H9 (cell line): ENCODE results near the gene MPZL1. TPM values are rescaled to one million over a fixed set of nuclear protein-coding genes. Genes with fewer than 3 reads are reported as not detected.

Experiments used
- DNase-seq: peaks from one replicate; pipeline ENCODE4 v3.0.0-alpha.2; 2017
- H2AFZ ChIP-seq: one replicate; pipeline ENCODE4 v1.6.1; 2013; ENCODE audit warnings: mild to moderate bottlenecking, low read length, control low read depth, moderate library complexity
- H2AK5ac ChIP-seq: 2 replicates; pipeline ENCODE4 v1.6.1; 2013; ENCODE audit warnings: low read length, control low read depth, mixed read lengths; ENCODE audit not compliant: insufficient read length
- H2BK120ac ChIP-seq: one replicate; pipeline ENCODE4 v1.6.1; 2013; ENCODE audit warnings: low read depth, mild to moderate bottlenecking, low read length, control low read depth, inconsistent platforms; ENCODE audit not compliant: poor library complexity, severe bottlenecking
- H2BK12ac ChIP-seq: 2 replicates; pipeline ENCODE4 v1.6.1; 2013; ENCODE audit warnings: low read length, control low read depth, mixed read lengths, low read depth; ENCODE audit not compliant: insufficient read length
- H2BK15ac ChIP-seq: 2 replicates; pipeline ENCODE4 v1.6.1; 2013; ENCODE audit warnings: low read depth, low read length, control low read depth
- H2BK20ac ChIP-seq: one replicate; pipeline ENCODE4 v1.6.1; 2013; ENCODE audit warnings: low read depth, mild to moderate bottlenecking, low read length, control low read depth, inconsistent platforms; ENCODE audit not compliant: poor library complexity, severe bottlenecking
- H2BK5ac ChIP-seq: 2 replicates; pipeline ENCODE4 v1.6.1; 2013; ENCODE audit warnings: low read length, control low read depth, mixed read lengths; ENCODE audit not compliant: insufficient read length
- H3K14ac ChIP-seq: 2 replicates; pipeline ENCODE4 v1.6.1; 2013; ENCODE audit warnings: low read length, control low read depth; ENCODE audit not compliant: insufficient read depth
- H3K18ac ChIP-seq: 2 replicates; pipeline ENCODE4 v1.6.1; 2013; ENCODE audit warnings: low read depth, mild to moderate bottlenecking, mixed read lengths, low read length, control low read depth; ENCODE audit not compliant: insufficient read length
- H3K23ac ChIP-seq: 2 replicates; pipeline ENCODE4 v1.6.1; 2013; ENCODE audit warnings: low read length, control low read depth, mixed read lengths, low read depth; ENCODE audit not compliant: insufficient read length
- H3K23me2 ChIP-seq: 2 replicates; pipeline ENCODE4 v1.6.1; 2013; ENCODE audit warnings: low read depth, mild to moderate bottlenecking, mixed read lengths, low read length, control low read depth; ENCODE audit not compliant: insufficient read length, poor library complexity, severe bottlenecking
- H3K27ac ChIP-seq: 2 replicates; pipeline ENCODE4 v1.5.1; 2013; ENCODE audit warnings: low read length, control low read depth, mixed read lengths, low read depth; ENCODE audit not compliant: insufficient read length
- H3K27me3 ChIP-seq: 2 replicates; pipeline ENCODE4 v1.6.1; 2013; ENCODE audit warnings: low read length, control low read depth, inconsistent platforms; ENCODE audit not compliant: insufficient read depth
- H3K4ac ChIP-seq: 2 replicates; pipeline ENCODE4 v1.6.1; 2013; ENCODE audit warnings: low read depth, mild to moderate bottlenecking, control low read depth, inconsistent platforms, low read length, moderate library complexity
- H3K4me1 ChIP-seq: 2 replicates; pipeline ENCODE4 v1.6.1; 2013; ENCODE audit warnings: low read length, control low read depth, inconsistent platforms; ENCODE audit not compliant: insufficient read depth
- H3K4me2 ChIP-seq: 2 replicates; pipeline ENCODE4 v1.6.1; 2013; ENCODE audit warnings: low read length, control low read depth, mixed read lengths; ENCODE audit not compliant: insufficient read length, insufficient read depth
- H3K56ac ChIP-seq: 2 replicates; pipeline ENCODE4 v1.6.1; 2013; ENCODE audit warnings: low read depth, mild to moderate bottlenecking, mixed read lengths, low read length, control low read depth; ENCODE audit not compliant: insufficient read length
- H3K79me1 ChIP-seq: 2 replicates; pipeline ENCODE4 v1.6.1; 2013; ENCODE audit warnings: low read depth, mild to moderate bottlenecking, moderate library complexity, low read length, control low read depth, inconsistent platforms; ENCODE audit not compliant: insufficient read depth, poor library complexity, severe bottlenecking
- H3K79me2 ChIP-seq: 2 replicates; pipeline ENCODE4 v1.6.1; 2013; ENCODE audit warnings: low read length, control low read depth, inconsistent platforms; ENCODE audit not compliant: insufficient read depth
- H3K9ac ChIP-seq: 2 replicates; pipeline ENCODE4 v1.6.1; 2013; ENCODE audit warnings: low read length, control low read depth, mixed read lengths; ENCODE audit not compliant: insufficient read length; ENCODE audit errors: extremely low read depth
- H3K9me3 ChIP-seq: one replicate; pipeline ENCODE4 v1.6.1; 2013; ENCODE audit warnings: low read depth, low read length, inconsistent platforms; ENCODE audit not compliant: control insufficient read depth
- H3T11ph ChIP-seq: one replicate; pipeline ENCODE4 v1.6.1; 2013; ENCODE audit warnings: mild to moderate bottlenecking, low read length, control low read depth, inconsistent platforms
- H4K20me1 ChIP-seq: one replicate; pipeline ENCODE4 v1.6.1; 2013; ENCODE audit not compliant: control insufficient read depth, insufficient read length, insufficient read depth
- H4K5ac ChIP-seq: 2 replicates; pipeline ENCODE4 v1.6.1; 2013; ENCODE audit warnings: low read depth, mild to moderate bottlenecking, mixed read lengths, low read length, control low read depth; ENCODE audit not compliant: insufficient read length
- H4K8ac ChIP-seq: replicated peaks from 2 replicates; pipeline ENCODE4 v1.6.1; 2013; ENCODE audit warnings: low read length, control low read depth, mixed read lengths, low read depth; ENCODE audit not compliant: insufficient read length
- H4K91ac ChIP-seq: 2 replicates; pipeline ENCODE4 v1.6.1; 2013; ENCODE audit warnings: low read depth, mild to moderate bottlenecking, moderate library complexity, mixed read lengths, low read length, control low read depth; ENCODE audit not compliant: insufficient read length
- H3K27ac Mint-ChIP-seq, 3 experiments: 2 replicates in 2 of 3; 3 replicates in 1 of 3; pipeline ENCODE4 v1.8.0; 2020 to 2021; ENCODE audit warnings: mixed read lengths in 3 of 3, mild to moderate bottlenecking in 1 of 3, moderate library complexity in 1 of 3
- H3K27me3 Mint-ChIP-seq: 2 replicates; pipeline ENCODE4 v1.8.0; 2021; ENCODE audit warnings: low read depth, mild to moderate bottlenecking, moderate library complexity, mixed read lengths
- H3K36me3 Mint-ChIP-seq, 3 experiments: 2 replicates in 2 of 3; 3 replicates in 1 of 3; pipeline ENCODE4 v1.8.0; 2020 to 2021; ENCODE audit warnings: low read depth in 3 of 3, mixed read lengths in 3 of 3; ENCODE audit not compliant: insufficient read depth in 1 of 3
- H3K4me1 Mint-ChIP-seq, 2 experiments: 2 replicates each; pipeline ENCODE4 v1.8.0; 2020; ENCODE audit warnings: mixed read lengths in 2 of 2
- H3K4me3 Mint-ChIP-seq, 2 experiments: 2 replicates in 1 of 2; 3 replicates in 1 of 2; pipeline ENCODE4 v1.8.0; 2020 to 2021; ENCODE audit warnings: mild to moderate bottlenecking in 2 of 2, mixed read lengths in 2 of 2, moderate library complexity in 1 of 2
- H3K9me3 Mint-ChIP-seq, 2 experiments: 2 replicates in 1 of 2; 3 replicates in 1 of 2; pipeline ENCODE4 v1.8.0; 2020; ENCODE audit warnings: mild to moderate bottlenecking in 2 of 2, mixed read lengths in 2 of 2, moderate library complexity in 1 of 2
- CTCF ChIP-seq: fragments of 200-600 bp; sonication (generic); conservative IDR thresholded peaks from 3 replicates; pipeline ENCODE4 v1.8.0; 2021; ENCODE audit warnings: antibody characterized with exemption, mild to moderate bottlenecking
- WGBS: extraction: QIAGEN DNeasy Blood & Tissue Kit; methylation state at CpG from one replicate; pipeline ENCODE4 v1.1.7; 2013; ENCODE audit warnings: missing lambda C conversion rate, low lambda C conversion rate, mixed read lengths; ENCODE audit not compliant: insufficient read length; ENCODE audit errors: extremely low coverage; 5-methylcytosine and 5-hydroxymethylcytosine counted together
- total RNA-seq: library from RNA; stranded (reverse); gene quantifications from 2 replicates; pipeline ENCODE4 v1.2.1, GENCODE V29; 2021

Gene MPZL1
- total RNA-seq, 1 experiment from 2014 or later: 60.7 TPM

- Histone ChIP-seq H3K23ac (no peak overlapping the region), H4K91ac (no peak overlapping the region), H2BK20ac (no peak overlapping the region), H3K4me1 (no peaks in the 10 kb centered on the region), H3K4ac (no peak overlapping the region), H3K27ac (no peak overlapping the region), H3K56ac (no peak overlapping the region), H3K18ac (no peak overlapping the region), H2BK15ac (no peak overlapping the region), H3K14ac (no peak overlapping the region), H3K27me3 (no peaks in the 10 kb centered on the region), H2BK5ac (no peak overlapping the region), H3K9ac (no peak overlapping the region), H4K20me1 (no peaks in the 10 kb centered on the region), H2AFZ (no peak overlapping the region), H4K8ac (no peak overlapping the region), H2BK120ac (no peak overlapping the region), H2BK12ac (no peak overlapping the region), H3K9me3 (no peaks in the 10 kb centered on the region), H3K79me1 (no peaks in the 10 kb centered on the region), H3K23me2 (no peaks in the 10 kb centered on the region), H3K79me2 (no peaks in the 10 kb centered on the region), H2AK5ac (no peak overlapping the region), H3T11ph (no peak overlapping the region), H3K4me2 (no peak overlapping the region), H4K5ac (no peak overlapping the region)
- no CpG with 5 or more reads among the region's 3 CpGs for WGBS
- Mint-ChIP-seq H3K27ac (no peak overlapping the region), H3K9me3 (no peaks in the 10 kb centered on the region), H3K4me3 (no peak overlapping the region), H3K27me3 (no peaks in the 10 kb centered on the region), H3K4me1 (peaks cover 17% of the 10 kb centered on the region in 2 experiments), H3K36me3 (no peaks in the 10 kb centered on the region)
- no peak for TF ChIP-seq CTCF
- DNase-seq: no peak
Measured at GRCh38 chr1:167678838-167679237, 42.9 kb upstream of the MPZL1 start.
